HepG2 (cell line): Measurements from ENCODE around the gene VAC14. TPM values are rescaled to one million over a fixed set of nuclear protein-coding genes. Genes with fewer than 3 reads are reported as not detected.

Experiments
- CC2D1A ChIP-seq: sonication (generic); formaldehyde crosslinking; IDR thresholded peaks from 2 replicates; pipeline ENCODE4 v1.8.1; 2023; ENCODE audit warnings: mild to moderate bottlenecking, missing genetic modification reagents
- DMAP1 ChIP-seq: IDR thresholded peaks from 2 replicates; pipeline ENCODE4 v1.6.1; 2016
- EHMT2 ChIP-seq: fragments of 200-600 bp; sonication (generic); IDR thresholded peaks from 2 replicates; pipeline ENCODE4 v1.7.0; 2017; ENCODE audit warnings: antibody characterized with exemption, low read depth, low read length, borderline replicate concordance
- FOXA3 ChIP-seq: IDR thresholded peaks from 2 replicates; pipeline ENCODE4 v1.6.1; 2016; ENCODE audit warnings: missing genetic modification reagents, missing compliant biosample characterization
- KDM1A ChIP-seq: IDR thresholded peaks from 2 replicates; pipeline ENCODE4 v1.6.1; 2016; ENCODE audit warnings: missing compliant biosample characterization
- MXD4 ChIP-seq: IDR thresholded peaks from 2 replicates; pipeline ENCODE4 v1.6.1; 2016; ENCODE audit warnings: mild to moderate bottlenecking, missing biosample characterization, missing genetic modification reagents
- PHF21A ChIP-seq: sonication (generic); formaldehyde crosslinking; IDR thresholded peaks from 2 replicates; pipeline ENCODE4 v1.5.0; 2020; ENCODE audit warnings: mild to moderate bottlenecking, missing genetic modification reagents
- RORA ChIP-seq: sonication (generic); formaldehyde crosslinking; IDR thresholded peaks from 2 replicates; pipeline ENCODE4 v1.5.0; 2020; ENCODE audit warnings: mild to moderate bottlenecking, missing genetic modification reagents, moderate library complexity
- TBL1XR1 ChIP-seq: fragments of 150-350 bp; IDR thresholded peaks from 2 replicates; pipeline ENCODE4 v1.6.1; 2014; ENCODE audit warnings: borderline replicate concordance, low read length; ENCODE audit not compliant: partially characterized antibody
- ZBTB7A ChIP-seq: sonication (generic); formaldehyde crosslinking; IDR thresholded peaks from 2 replicates; pipeline ENCODE4 v1.8.0; 2022; ENCODE audit warnings: mild to moderate bottlenecking, missing genetic modification reagents
- ZNF180 ChIP-seq: sonication (generic); formaldehyde crosslinking; IDR thresholded peaks from 2 replicates; pipeline ENCODE4 v1.4.0; 2020; ENCODE audit warnings: low read depth, missing genetic modification reagents, borderline replicate concordance
- ZNF232 ChIP-seq: sonication (generic); formaldehyde crosslinking; IDR thresholded peaks from 2 replicates; pipeline ENCODE4 v1.4.0; 2020; ENCODE audit warnings: missing genetic modification reagents, borderline replicate concordance
- ZSCAN12 ChIP-seq: sonication (generic); formaldehyde crosslinking; IDR thresholded peaks from 2 replicates; pipeline ENCODE4 v1.9.0; 2021; ENCODE audit warnings: mild to moderate bottlenecking, missing genetic modification reagents
- polyA plus RNA-seq, 8 experiments: library from polyadenylated mRNA; depleted of rRNA in 3 of 8; stranded (reverse) in 7 of 8; unstranded in 1 of 8; fragments of >200 nt; fragmentation: Illumina TruSeq in 4 of 8; extraction: Trizol in 4 of 8; gene quantifications; 2 replicates each; pipeline versions ENCODE4 v1.2.1 to v1.2.3, GENCODE V29; 2011 to 2016; ENCODE audit warnings: low read depth in 4 of 8, missing spikeins in 1 of 8, mixed read lengths in 1 of 8; ENCODE audit not compliant: insufficient read depth in 1 of 8
- total RNA-seq, 5 experiments: library from RNA; depleted of rRNA; stranded (reverse); fragments of >200 nt; fragmentation: Illumina TruSeq; extraction: Trizol; gene quantifications; 2 replicates each; pipeline ENCODE4 v1.2.3, GENCODE V29; 2016; ENCODE audit warnings: low read depth in 1 of 5
- TF ChIP-seq, protein P1 (sequence below), 2 experiments: sonication (generic) in 1 of 2; formaldehyde crosslinking in 1 of 2; IDR thresholded peaks; 2 replicates each; pipeline versions ENCODE4 v1.4.0 to v1.6.1; 2016 to 2020; ENCODE audit warnings: borderline replicate concordance in 1 of 2, low read depth in 1 of 2, mild to moderate bottlenecking in 1 of 2, missing genetic modification reagents in 1 of 2
- TF ChIP-seq, protein P2 (sequence below): sonication (generic); formaldehyde crosslinking; IDR thresholded peaks from 2 replicates; pipeline ENCODE4 v1.4.0; 2020; ENCODE audit warnings: missing genetic modification reagents
- TF ChIP-seq, protein P3 (sequence below): sonication (generic); formaldehyde crosslinking; IDR thresholded peaks from 2 replicates; pipeline ENCODE4 v1.9.0; 2021; ENCODE audit warnings: missing genetic modification reagents, borderline replicate concordance

Gene VAC14
- total and polyA plus RNA-seq, 2 of the 13 experiments (the other 11 are each of a cell fraction or from before 2014, with no cell fraction given): 23.5 to 24.6 TPM

DNA sequence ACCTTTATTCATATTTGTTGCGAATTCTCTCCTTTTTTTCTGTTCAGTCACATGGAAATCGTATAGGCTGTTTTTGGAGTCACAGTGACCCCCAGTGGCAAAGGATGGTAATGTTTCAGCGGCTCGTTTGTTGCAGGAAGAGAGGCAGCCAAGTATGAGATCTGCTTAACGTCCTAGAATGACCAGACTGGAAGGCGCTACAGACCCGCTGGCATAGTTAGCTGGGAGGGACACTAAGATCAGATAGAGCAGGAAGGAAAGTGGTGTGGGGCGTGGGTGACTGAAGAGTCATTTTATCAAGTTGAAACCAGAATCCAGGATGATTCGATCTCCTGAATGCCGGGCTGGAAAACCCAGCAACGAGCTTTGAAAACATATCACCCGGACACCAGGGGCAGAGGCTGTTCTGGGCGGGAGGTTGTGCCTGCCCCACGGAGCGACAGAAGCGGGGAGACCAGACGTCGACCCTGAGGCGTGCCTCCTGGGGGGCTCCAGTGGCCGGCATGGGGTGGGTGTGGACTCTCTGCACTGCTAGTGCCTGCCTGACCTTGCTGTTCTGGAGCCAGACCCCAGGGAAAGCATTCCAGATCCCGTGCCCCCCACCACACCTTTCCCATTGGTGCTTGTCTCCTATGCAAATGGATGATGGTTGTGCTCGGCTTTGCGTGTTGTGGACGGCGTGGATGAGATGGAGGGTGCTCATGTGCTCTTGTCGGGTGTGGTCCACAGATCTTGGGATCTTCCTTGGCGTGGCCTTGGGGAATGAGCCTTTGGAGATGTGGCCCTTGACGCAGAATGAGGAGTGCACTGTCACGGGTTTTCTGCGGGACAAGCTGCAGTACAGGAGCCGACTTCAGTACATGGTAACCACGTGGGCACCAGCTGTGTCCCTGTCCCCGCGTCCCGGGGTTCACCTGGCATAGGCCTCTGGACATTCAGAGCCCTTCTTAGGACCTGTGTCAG lies 146.9 kb downstream of the VAC14 start (continued):
- 0 out of 2 replicates have a peak, but pooled peaks have one; percentile 61 for TF ChIP-seq MXD4 (CRISPR knock-in tag)
- no peak for TF ChIP-seq EHMT2
- no peak for TF ChIP-seq KDM1A
- TF ChIP-seq, protein P1, sequence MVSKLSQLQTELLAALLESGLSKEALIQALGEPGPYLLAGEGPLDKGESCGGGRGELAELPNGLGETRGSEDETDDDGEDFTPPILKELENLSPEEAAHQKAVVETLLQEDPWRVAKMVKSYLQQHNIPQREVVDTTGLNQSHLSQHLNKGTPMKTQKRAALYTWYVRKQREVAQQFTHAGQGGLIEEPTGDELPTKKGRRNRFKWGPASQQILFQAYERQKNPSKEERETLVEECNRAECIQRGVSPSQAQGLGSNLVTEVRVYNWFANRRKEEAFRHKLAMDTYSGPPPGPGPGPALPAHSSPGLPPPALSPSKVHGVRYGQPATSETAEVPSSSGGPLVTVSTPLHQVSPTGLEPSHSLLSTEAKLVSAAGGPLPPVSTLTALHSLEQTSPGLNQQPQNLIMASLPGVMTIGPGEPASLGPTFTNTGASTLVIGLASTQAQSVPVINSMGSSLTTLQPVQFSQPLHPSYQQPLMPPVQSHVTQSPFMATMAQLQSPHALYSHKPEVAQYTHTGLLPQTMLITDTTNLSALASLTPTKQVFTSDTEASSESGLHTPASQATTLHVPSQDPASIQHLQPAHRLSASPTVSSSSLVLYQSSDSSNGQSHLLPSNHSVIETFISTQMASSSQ (IDR thresholded peaks at IDR 0.05; ENCODE audit: low read depth): no peak
- TF ChIP-seq, protein P1 (CRISPR knock-in tag; IDR thresholded peaks at IDR 0.05; ENCODE audit: borderline replicate concordance): no peak
- TF ChIP-seq PHF21A (CRISPR knock-in tag): no peak
- peak; percentile 43 for TF ChIP-seq FOXA3
- no peak for TF ChIP-seq RORA (CRISPR knock-in tag)
- TF ChIP-seq TBL1XR1: no peak
- TF ChIP-seq ZSCAN12 (CRISPR knock-in tag): 0 out of 2 replicates have a peak, but pooled peaks have one; percentile 38
- TF ChIP-seq CC2D1A (CRISPR knock-in tag): no peak
- no peak for TF ChIP-seq DMAP1 (CRISPR knock-in tag)
- TF ChIP-seq, protein P2, sequence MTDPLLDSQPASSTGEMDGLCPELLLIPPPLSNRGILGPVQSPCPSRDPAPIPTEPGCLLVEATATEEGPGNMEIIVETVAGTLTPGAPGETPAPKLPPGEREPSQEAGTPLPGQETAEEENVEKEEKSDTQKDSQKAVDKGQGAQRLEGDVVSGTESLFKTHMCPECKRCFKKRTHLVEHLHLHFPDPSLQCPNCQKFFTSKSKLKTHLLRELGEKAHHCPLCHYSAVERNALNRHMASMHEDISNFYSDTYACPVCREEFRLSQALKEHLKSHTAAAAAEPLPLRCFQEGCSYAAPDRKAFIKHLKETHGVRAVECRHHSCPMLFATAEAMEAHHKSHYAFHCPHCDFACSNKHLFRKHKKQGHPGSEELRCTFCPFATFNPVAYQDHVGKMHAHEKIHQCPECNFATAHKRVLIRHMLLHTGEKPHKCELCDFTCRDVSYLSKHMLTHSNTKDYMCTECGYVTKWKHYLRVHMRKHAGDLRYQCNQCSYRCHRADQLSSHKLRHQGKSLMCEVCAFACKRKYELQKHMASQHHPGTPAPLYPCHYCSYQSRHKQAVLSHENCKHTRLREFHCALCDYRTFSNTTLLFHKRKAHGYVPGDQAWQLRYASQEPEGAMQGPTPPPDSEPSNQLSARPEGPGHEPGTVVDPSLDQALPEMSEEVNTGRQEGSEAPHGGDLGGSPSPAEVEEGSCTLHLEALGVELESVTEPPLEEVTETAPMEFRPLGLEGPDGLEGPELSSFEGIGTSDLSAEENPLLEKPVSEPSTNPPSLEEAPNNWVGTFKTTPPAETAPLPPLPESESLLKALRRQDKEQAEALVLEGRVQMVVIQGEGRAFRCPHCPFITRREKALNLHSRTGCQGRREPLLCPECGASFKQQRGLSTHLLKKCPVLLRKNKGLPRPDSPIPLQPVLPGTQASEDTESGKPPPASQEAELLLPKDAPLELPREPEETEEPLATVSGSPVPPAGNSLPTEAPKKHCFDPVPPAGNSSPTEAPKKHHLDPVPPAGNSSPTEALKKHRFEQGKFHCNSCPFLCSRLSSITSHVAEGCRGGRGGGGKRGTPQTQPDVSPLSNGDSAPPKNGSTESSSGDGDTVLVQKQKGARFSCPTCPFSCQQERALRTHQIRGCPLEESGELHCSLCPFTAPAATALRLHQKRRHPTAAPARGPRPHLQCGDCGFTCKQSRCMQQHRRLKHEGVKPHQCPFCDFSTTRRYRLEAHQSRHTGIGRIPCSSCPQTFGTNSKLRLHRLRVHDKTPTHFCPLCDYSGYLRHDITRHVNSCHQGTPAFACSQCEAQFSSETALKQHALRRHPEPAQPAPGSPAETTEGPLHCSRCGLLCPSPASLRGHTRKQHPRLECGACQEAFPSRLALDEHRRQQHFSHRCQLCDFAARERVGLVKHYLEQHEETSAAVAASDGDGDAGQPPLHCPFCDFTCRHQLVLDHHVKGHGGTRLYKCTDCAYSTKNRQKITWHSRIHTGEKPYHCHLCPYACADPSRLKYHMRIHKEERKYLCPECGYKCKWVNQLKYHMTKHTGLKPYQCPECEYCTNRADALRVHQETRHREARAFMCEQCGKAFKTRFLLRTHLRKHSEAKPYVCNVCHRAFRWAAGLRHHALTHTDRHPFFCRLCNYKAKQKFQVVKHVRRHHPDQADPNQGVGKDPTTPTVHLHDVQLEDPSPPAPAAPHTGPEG (CRISPR knock-in tag): no peak
- no peak for TF ChIP-seq ZNF180 (CRISPR knock-in tag)
- no peak for TF ChIP-seq ZBTB7A (CRISPR knock-in tag)
- TF ChIP-seq, protein P3, sequence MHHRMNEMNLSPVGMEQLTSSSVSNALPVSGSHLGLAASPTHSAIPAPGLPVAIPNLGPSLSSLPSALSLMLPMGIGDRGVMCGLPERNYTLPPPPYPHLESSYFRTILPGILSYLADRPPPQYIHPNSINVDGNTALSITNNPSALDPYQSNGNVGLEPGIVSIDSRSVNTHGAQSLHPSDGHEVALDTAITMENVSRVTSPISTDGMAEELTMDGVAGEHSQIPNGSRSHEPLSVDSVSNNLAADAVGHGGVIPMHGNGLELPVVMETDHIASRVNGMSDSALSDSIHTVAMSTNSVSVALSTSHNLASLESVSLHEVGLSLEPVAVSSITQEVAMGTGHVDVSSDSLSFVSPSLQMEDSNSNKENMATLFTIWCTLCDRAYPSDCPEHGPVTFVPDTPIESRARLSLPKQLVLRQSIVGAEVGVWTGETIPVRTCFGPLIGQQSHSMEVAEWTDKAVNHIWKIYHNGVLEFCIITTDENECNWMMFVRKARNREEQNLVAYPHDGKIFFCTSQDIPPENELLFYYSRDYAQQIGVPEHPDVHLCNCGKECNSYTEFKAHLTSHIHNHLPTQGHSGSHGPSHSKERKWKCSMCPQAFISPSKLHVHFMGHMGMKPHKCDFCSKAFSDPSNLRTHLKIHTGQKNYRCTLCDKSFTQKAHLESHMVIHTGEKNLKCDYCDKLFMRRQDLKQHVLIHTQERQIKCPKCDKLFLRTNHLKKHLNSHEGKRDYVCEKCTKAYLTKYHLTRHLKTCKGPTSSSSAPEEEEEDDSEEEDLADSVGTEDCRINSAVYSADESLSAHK: no peak
- TF ChIP-seq ZNF232: no peak
